NCI-H748 treated with DMSO at 0.1 percent for 48 hours (cell line): ENCODE measurements around the gene EFHC2.
"Not testable (repeated sequence)": the region's sequence is repeated elsewhere in the genome, so short reads cannot be mapped to it uniquely, and the experiment has no call there.

ENCODE experiments used
- DNase-seq: peaks from one replicate; lab custom pipeline; 2025; lab: John Stamatoyannopoulos, UW

The EFHC2 gene

DNA sequence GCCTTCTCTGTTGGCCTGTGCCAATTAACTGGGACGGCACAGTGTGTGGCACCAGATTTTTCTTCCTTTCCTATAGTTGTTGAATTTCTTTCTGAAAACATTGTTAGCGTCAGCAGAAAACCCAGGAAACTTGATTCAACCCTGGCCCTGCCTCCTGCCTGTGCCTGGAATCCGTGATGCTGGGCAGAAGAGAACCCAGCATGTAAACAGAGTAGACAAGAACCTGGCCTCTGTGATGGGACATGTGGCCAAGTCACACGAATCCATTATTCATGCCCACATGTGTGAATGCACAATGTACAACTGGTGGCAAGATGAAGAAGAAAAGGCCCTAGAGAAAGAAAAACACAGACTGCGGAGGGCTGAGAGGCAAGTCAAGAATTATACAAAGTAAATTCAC is 111.4 kb downstream of the EFHC2 start:
- no peak for DNase-seq

DNA sequence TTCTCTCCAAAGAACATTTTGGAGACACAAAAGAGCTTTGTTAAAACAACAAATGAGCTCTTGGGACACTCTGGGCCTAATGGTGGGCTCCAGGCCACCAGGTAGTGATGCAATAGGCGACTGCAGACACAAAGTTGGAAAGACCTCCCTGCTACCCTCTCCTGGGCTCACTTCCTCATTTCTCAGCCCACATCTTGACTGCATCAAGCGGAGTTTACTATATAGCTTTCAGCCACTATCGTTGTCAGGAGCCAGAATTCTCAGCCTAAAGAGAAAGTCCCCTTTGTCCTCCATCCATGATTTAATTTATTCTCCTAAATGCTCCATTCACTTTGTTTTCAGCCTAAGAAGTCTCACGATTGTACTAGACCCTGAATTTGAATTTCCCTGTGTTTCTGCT is 114.9 kb downstream of the EFHC2 start:
- DNase-seq, result no peak

DNA sequence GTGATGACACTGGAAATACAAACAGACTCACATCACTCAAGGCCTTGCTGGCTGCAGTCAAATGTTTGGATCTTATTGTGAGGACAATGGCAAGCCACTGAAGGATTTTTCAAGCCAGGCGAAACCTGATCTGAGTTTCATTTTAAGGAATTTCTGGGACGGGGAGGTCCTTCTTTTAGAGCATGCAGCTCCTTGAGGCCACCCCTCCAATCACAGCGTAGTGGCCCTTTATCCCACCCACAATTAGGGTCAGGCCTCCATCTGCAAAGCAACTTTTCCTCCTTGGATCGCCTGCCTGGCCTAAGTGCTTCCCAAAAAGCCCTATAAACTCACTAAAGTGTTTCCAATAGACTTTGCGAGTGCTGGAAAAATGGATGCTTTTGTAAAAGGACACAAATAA is 115.5 kb downstream of the EFHC2 start:
- no peak for DNase-seq

DNA sequence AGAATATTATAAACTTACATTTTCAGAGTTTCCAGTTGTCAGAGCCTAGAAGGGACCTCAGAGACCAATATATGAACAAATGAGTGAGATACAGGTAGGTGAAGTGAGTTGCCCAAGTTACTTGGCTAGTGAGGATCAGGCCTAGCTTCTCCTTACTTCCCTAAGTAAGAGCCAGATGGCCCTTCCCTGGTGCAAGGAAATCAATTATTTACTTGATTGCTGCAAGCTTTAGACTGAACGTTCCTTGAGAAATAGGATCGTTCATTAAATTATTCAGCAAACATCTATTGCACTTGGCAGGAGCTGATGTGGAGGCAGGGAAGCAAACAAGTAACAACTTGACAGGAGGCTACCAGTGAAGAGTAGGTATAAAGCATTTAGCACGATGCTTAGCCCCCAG is 117.8 kb downstream of the EFHC2 start:
- no peak for DNase-seq

DNA sequence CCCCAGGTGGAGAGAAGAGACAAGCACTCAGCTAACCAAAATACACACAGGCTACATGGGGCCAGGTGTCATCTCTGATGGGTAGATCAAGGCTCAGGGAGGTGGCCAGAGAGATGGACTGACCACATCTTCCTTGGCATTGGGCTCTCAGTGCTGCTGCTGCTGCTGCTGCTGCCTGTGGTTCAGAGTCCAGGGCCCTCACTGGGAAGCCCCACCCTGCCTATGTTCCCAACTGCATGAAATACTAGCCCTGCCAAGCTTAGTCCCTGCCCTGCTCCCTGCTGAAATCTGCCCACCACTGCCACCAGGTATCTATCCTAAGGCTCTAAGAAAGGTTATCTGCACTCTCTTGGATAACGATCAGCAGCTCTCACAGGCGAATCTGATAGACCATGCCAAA is 118.7 kb downstream of the EFHC2 start:
- DNase-seq, result no peak

DNA sequence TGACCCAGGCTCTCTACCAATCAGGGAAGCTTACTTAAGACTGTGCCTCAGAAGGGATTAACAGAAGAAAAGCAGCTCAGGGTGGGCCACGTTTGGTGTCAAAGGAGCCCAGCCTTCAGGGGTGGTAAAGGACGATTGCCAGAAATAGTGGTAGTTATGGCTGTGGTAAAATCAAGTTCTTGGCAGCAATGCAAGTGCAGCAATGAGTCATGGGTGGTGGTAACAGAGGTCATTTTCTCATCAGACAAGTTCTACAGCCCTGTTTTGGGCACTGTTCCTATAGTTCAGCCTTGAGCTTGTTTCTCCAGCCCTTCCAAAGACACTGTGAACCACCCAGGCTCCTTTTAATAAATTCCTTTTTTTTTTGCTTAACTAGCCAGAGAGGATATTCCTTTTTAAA is 120.3 kb downstream of the EFHC2 start:
- no peak for DNase-seq

DNA sequence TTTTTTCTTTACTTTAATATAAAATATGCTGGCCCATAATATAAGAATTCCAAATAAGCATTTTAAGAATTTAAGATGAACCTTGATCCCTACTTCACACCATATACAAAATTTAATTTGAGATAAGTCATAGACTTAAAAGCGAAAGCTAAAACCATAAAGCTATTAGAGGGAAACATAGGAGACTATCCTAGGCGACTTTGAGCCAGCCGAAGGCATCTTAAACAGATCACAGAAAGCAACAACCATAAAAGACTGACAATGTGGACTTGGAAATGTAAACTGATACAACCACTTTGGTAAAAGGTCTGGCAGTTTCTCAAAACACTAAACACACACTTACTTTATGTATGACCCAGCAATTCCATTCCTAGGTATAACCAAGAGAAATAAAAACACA is 125.0 kb downstream of the EFHC2 start:
- DNase-seq, result no peak

DNA sequence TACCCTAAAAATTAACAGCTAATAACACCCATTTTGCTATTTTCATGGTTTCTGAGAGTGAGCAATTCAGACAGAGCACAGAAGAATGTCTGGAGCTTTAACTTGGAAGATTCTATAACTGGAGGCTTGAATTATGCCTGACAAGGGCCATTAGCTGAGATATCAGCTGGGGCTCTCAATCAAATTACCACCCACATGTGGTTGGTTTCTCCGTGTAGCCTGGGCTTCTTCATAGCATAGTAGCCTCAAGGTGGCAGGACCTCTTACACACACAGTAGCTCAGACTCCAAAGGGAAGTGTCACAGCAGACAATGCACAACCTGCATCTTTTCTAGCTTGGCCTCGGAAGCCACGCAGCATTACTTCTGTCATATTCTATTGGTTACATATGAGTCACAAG is 127.3 kb downstream of the EFHC2 start:
- no peak for DNase-seq

DNA sequence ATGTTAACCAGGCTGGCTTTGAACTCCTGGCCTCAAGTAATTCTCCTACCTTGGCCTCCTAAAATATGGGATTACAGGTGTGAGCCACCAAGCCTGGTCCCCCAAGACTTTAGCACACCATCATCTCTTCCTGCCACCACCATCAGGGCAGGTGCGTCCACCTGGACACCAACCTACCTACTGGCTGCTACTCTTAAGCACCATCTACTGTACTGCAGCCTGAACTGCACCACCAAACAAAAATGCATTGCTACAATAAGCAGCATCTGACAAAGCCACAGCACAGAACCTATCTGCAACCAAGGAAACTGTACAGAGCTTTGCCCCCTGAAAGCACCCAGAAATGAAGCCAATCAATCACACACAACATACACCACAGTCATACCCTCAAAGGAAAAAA is 139.7 kb downstream of the EFHC2 start:
- no peak for DNase-seq

DNA sequence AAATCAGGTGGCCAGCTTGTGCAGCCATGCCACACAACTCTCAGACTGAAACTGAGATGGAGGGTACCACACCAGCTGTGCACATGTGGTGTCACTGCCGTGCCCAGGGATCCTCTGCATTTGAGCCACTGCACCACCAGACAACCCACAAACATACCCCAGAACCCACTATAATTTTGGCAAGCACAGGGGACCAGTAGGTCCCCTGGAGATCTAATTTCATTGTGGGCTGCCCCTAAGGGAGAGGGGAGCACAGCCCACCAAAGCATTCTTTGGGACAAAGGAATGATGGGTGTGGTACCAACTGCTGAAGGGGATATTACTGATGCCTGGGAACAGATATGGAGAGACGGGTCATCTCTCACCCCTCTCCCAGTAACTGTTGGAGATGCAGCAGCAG is 140.9 kb downstream of the EFHC2 start:
- no peak for DNase-seq

DNA sequence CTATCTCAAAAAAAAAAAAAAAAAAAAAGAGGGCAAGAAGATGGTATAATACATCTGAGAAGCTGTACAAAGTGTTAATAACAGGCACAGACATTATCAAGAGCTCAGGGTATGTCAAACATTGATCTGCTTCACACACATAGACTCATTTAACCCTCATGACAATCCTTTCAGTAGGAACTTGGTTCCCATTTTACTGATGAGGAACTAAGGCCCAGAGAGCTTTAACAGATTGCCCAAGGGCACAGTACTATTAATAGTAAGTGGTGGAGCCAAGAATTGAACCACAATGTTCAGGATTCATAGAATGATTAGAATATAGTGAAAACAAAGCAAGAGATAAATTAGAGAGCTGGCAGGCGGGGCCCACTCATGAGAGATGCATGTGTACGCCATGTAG is 154.4 kb downstream of the EFHC2 start:
- DNase-seq, result no peak

DNA sequence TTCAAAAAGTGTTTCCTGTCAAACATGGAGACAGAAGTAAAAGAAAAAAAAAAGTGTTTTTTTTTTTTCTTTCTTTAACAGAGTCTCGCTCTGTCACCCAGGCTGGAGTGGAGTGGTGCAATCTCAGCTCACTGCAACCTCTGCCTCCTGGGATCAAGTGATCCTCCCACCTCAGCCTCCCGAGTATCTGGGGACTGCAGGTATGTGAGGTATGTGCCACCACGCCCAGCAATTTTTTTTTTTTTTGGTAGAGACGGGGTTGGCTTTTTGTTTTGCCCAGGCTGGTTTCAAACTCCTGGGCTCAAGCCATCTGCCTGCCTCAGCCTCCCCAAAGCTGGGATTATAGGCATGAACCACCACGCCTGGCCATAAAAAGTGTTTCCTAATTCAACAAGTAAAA is 155.6 kb downstream of the EFHC2 start:
- not testable (repeated sequence) for DNase-seq

DNA sequence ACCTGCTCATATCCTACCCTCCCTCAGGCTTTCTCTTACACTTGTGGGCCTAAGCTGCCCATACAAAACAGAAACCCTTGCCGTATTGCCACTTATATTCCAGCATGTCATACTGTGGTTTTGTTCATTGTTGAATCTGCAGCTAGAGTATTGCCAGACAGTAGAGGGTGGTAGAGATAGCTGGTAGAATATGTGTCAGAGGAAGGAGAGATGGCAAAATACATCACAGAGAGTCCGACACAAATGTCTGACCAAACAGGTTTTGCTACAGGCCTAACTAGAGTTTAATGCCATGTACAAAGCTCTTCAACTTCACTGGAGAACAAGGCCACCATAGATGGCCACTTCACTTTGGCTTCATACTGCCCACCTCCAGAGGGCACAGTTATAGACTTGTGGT is 160.1 kb downstream of the EFHC2 start:
- no peak for DNase-seq

DNA sequence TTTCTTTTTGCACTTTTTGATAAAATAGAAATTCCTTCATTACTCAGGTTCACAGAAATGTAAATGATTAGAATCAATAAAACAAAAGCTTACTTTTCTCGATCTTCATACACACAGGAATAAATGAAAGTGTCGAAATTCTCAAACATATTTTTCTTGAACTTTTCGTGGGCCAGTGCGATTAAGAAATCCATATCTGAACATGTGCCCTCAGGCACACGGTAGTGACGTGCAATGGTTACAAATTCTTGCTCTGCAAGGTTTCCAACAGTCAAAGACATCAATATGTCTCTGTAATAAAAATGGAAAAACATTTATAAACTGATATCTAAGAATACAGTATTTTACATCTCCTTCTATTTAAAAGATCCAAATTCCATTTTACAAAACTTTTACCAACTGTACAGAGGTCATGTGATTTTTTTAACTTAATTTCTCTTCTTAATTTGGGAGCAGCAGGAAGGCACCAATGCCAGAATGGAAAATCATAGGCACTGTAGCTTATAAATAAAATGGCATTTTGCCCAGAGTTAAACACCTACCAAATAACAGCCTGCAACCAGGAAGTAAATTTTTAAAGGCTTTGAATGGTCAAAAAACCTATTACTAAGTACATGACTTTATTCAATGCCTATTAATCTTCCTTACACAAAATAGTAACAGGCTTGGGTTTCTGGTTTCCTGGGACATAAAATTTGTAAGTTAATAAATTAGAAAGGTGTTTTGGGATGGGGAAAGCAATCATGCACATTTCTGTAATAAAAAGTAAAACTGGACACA is 165.0 kb downstream of the EFHC2 start:
- no peak for DNase-seq

DNA sequence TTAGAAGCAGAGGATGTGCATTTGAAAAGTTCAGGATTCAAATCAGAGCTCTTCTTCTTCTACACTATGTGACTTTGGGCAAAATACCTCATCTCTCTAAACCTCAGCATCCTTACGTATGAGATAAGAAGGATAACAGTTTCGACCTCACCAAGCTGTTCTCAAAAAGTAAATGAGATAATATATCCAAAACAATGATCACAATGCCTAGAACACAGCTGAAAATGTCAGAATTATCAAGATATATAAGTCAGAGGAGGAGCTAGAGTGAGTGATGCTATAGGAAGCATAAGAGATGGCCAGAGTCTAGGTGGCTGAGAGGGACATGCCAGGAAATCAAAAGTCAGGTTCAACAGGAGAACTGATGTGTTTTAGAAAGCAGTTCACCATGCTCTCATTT is 168.0 kb downstream of the EFHC2 start:
- DNase-seq, result no peak

DNA sequence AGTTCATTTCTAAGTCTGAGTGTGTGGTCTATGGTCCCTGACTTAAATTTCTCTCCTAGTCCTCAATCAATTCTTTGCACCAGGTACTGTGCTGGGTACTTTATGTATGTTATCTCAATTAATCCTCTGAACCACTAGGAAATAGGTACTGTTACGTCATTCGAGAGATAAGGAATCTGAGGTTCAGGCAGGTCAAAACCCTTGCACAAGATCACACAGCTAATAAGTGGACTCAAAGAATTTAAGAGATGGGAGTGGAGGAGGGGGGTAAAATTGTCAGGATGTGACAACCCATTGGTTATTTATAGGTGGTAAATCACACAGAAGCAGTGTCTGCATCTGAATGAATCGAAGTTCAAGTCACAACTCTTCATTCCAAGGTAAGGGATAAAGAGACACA is 169.4 kb downstream of the EFHC2 start:
- DNase-seq, result no peak

DNA sequence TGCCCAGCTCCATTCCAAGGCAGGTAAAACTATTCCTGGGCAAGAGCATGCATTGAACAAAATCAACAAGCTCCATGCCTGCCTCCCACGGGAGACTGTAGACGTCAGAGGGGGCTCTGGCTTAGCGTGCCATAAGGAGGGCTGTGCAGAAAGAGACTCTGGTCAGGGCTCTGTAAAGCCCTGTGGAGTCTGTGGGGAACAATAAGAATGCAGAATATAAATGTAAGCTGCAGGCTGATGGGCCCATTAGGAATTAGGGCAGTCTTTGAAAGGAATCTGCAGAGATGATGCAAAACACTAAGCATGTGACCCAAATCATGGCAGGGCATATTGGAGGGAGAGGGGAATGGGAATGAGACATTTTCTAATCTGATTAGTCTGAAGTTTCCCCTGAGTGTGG is 170.3 kb downstream of the EFHC2 start:
- no peak for DNase-seq

DNA sequence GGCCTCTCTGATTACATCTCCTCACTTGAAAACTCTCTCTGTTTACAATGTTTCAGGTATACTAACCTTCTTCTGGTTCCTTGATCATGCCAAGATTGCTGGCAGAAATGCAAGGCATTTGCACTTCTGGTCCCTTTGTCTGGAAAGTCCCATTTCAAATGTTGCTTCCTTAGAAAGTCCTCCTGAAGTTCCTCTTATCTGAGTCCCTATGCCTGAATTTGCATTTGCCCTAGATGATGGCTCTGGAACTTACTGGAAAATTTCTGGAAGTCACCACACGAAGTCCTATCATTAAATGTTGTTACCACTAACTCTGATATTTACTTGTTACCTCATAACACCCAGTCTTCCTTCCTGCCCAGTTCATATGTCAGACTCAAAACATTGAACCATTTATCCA is 176.4 kb downstream of the EFHC2 start:
- no peak for DNase-seq

DNA sequence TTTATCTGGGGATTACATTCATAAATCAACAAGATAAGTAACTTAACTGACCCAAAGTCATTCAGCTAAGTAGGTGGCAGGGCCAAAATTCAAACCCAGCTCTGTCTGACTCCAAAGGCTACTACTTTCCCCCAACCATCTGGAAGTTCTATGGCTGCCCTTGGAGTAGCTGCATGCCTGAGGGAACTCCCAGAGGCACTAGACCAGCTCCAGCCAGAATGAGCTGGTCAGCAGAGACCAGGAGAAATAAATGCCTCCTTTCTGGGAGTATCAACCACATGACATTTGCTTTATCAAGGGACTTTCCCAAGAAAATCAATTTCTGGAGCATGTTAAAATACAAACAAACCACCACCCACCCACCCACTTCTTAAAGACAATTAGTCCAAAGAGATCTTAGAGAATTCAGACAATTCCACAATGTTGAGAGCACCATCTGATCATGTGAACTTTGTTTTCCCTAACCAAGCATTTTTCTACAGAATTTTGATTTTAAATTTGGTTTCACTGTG is 180.5 kb downstream of the EFHC2 start:
- no peak for DNase-seq

DNA sequence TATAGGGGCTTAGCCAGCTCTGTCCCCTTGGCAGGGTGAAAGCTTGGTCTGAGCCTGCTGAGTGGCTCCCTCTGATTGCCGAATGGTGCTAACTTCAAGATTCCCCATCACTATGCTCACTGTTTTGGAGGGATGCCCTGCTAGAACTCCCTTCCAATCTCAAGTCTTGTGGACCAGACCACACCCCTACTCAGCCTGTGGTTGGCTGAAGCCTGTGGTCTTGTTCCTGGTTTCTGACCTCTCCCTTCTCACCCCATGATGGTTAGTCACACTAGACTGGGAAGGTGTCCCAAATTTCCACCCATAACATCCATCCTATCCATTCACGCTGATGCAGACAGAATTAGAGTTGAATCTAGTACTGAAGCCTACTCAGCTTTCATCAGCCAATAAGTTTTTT is 185.6 kb downstream of the EFHC2 start:
- DNase-seq, result no peak

DNA sequence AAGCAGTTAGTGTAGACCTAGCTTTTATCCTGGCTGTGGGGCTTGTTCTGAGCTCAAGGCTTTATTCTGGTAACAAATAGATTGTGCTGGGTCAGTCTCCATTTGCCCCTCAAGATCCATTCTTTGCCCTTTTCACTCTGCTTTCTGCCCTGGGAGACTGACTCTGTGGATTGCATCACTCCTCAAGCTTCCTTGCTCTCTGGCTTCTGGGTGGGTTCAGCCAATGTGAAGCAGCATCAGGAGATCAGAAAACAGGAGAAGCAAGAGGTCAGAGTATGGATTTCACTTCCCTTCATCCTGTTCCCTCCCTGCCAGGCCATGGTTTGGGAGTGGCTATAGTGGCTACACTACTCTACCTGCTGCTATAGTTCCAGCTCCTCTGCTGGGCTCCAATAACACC is 186.2 kb downstream of the EFHC2 start:
- DNase-seq, result no peak

DNA sequence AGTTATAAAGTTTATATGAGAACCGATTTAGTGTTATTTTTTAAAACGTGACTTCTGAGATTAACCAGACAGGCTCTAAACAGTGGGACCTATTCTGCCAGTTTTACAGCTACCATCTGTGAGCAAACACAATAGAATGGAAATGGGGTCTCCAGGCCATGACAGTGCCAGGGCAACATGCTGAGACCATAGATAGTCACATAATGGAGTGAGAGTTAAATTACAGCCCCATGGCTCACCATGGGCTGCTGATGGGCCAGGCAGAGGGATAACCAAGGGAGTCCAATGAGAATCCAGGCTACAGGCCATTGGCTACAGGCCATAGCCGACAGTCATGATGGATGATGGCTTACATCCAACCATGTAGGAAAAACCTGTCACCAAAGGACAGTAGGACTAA is 186.7 kb downstream of the EFHC2 start:
- no peak for DNase-seq

DNA sequence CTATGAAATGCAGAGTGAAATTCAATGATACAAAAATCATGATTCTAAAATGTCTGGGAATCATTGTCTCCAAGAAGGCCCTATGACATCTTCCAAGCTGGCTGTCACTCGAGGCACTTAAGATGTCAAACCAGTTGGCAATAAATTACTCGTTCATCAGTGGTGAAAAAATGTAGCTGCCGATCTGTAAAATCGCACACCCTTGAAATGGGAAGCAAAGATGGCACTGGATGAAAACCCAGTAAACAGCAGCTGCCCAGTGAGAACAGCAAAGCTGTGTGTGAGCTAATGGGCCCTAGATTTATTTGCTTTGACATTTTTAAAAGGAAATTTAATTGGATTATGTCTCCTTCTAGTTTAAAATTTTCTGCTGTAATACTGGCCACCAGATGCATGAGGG is 188.3 kb downstream of the EFHC2 start:
- DNase-seq, result no peak

DNA sequence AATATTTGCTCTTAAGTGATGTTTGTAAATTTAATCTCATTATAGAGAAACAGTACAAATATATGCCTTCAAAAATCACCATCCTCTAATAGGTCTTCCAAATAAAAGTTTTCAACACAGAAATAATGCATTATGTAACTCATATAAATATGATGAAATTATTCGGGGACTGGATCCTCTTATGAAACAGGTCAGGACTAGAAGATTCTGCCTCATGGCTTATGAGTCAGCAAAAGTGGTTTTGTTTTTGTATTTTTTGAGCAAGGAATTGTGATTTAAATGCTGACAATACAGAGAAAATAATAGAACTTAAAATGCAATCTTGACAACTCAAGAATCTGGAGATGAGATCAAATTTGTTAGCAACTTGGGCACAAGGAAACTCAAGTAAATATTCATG is 190.6 kb downstream of the EFHC2 start:
- DNase-seq, result no peak
